ENCODE results near the gene MRTFB.

MRTFB gene

GRCh38 chr16:14307527-14308367, 236.6 kb downstream of the MRTFB start:
- DNase-seq (ENCODE audit: low read depth in 1 of 2, low spot score in 1 of 2): no peak

GRCh38 chr16:14308368-14308723, 237.2 kb downstream of the MRTFB start:
- no peak for DNase-seq (ENCODE audit: low read depth in 1 of 2, low spot score in 1 of 2)

- no peak for DNase-seq (ENCODE audit: low read depth in 1 of 2, low spot score in 1 of 2)
Measured at GRCh38 chr16:14309001-14309886, 238.1 kb downstream of the MRTFB start.

- DNase-seq (ENCODE audit: low read depth in 1 of 2, low spot score in 1 of 2): no peak
Measured at GRCh38 chr16:14309906-14310305, 238.8 kb downstream of the MRTFB start.

- no peak for DNase-seq (ENCODE audit: low read depth in 1 of 2, low spot score in 1 of 2)
Measured at GRCh38 chr16:14310519-14310991, 239.4 kb downstream of the MRTFB start.

GRCh38 chr16:14314116-14314515, 243.0 kb downstream of the MRTFB start:
- no peak for DNase-seq (ENCODE audit: low read depth in 1 of 2, low spot score in 1 of 2)

GRCh38 chr16:14315683-14316320, 244.7 kb downstream of the MRTFB start:
- DNase-seq (ENCODE audit: low read depth in 1 of 2, low spot score in 1 of 2): no peak

Measured in activated T-helper 1 cell treated with anti-CD3 and anti-CD28 coated beads, Interleukin-2, amount 50 U/mL, for 16 hours (primary cell).